T-helper 1 cell (primary cell): ENCODE results near the gene REV1.
"Not testable (repeated sequence)": the region's sequence is repeated elsewhere in the genome, so short reads cannot be mapped to it uniquely, and the experiment has no call there.

Experiments
- DNase-seq, 5 donors: peaks; one replicate each; pipeline ENCODE4 v3.0.0-alpha.2; 2012 to 2020

Gene REV1

GRCh38 chr2:99401841-99402240 lies 88.0 kb downstream of the REV1 start:
- no peak for DNase-seq

- DNase-seq: no peak
These were observed 90.0 kb downstream of the REV1 start for GRCh38 chr2:99399795-99400194.

- no peak for DNase-seq
These were observed 90.8 kb downstream of the REV1 start for GRCh38 chr2:99399063-99399462.

GRCh38 chr2:99398303-99398702 lies 91.5 kb downstream of the REV1 start:
- DNase-seq: no peak

- no peak for DNase-seq
These were observed 92.4 kb downstream of the REV1 start for GRCh38 chr2:99397266-99397920.

- no peak for DNase-seq
These were observed 94.2 kb downstream of the REV1 start for GRCh38 chr2:99395589-99396130.

GRCh38 chr2:99389946-99390345 lies 99.9 kb downstream of the REV1 start:
- DNase-seq: no peak

GRCh38 chr2:99389371-99389770 lies 100.4 kb downstream of the REV1 start:
- no peak for DNase-seq

- no peak for DNase-seq
These were observed 100.9 kb downstream of the REV1 start for GRCh38 chr2:99388892-99389291.

- DNase-seq: no peak
These were observed 103.8 kb downstream of the REV1 start for GRCh38 chr2:99386011-99386410.

- DNase-seq: no peak
These were observed 107.7 kb downstream of the REV1 start for GRCh38 chr2:99382143-99382542.

GRCh38 chr2:99380376-99381010 lies 109.3 kb downstream of the REV1 start:
- DNase-seq: peak in 1 of 5 donors; percentile 20

- DNase-seq: peak in 1 of 5 donors; percentile 25
These were observed 111.9 kb downstream of the REV1 start for GRCh38 chr2:99377879-99378278.

- DNase-seq: no peak
These were observed 113.5 kb downstream of the REV1 start for GRCh38 chr2:99376254-99376864.

GRCh38 chr2:99374747-99375146 lies 115.1 kb downstream of the REV1 start:
- DNase-seq: no peak

- no peak for DNase-seq
These were observed 116.7 kb downstream of the REV1 start for GRCh38 chr2:99373144-99373543.

GRCh38 chr2:99368854-99369253 lies 121.0 kb downstream of the REV1 start:
- DNase-seq: not testable (repeated sequence)

GRCh38 chr2:99365661-99366060 lies 124.2 kb downstream of the REV1 start:
- no peak for DNase-seq

GRCh38 chr2:99356853-99357252 lies 133.0 kb downstream of the REV1 start:
- DNase-seq: no peak

GRCh38 chr2:99354825-99355224 lies 135.0 kb downstream of the REV1 start:
- DNase-seq: not testable (repeated sequence)

GRCh38 chr2:99354070-99354469 lies 135.7 kb downstream of the REV1 start:
- no peak for DNase-seq
